Kidney (tissue), 14 donors: Measurements from ENCODE around the gene KAT2B. TPM values are rescaled to one million over a fixed set of nuclear protein-coding genes. Genes with fewer than 3 reads are reported as not detected.

ENCODE experiments used
- DNase-seq, 5 donors: peaks; one replicate each; pipeline ENCODE4 v3.0.0-alpha.2; 2013 to 2020
- FAIRE-seq: peaks from 2 replicates; lab custom pipeline; 2012; peaks lifted over from hg19 to GRCh38; lab: Jason Lieb, UNC
- H3K27ac ChIP-seq, 2 donors: one replicate each; pipeline ENCODE4 v1.7.0; 2013; ENCODE audit warnings: low read depth in 2 of 2, low read length in 2 of 2, inconsistent platforms in 1 of 2
- H3K27me3 ChIP-seq: one replicate; pipeline ENCODE4 v1.7.1; 2013; ENCODE audit warnings: low read length, inconsistent platforms; ENCODE audit not compliant: control insufficient read depth, insufficient read depth
- H3K36me3 ChIP-seq, 3 donors: one replicate each; pipeline versions ENCODE4 v1.7.0 to v1.7.1; 2013; ENCODE audit warnings: low read length in 3 of 3, control low read depth in 1 of 3, inconsistent platforms in 1 of 3; ENCODE audit not compliant: insufficient read depth in 3 of 3, control insufficient read depth in 2 of 3
- H3K4me1 ChIP-seq, 3 donors: one replicate each; pipeline versions ENCODE4 v1.7.0 to v1.7.1; 2013; ENCODE audit warnings: low read length in 3 of 3, inconsistent platforms in 1 of 3, low read depth in 1 of 3; ENCODE audit not compliant: control insufficient read depth in 2 of 3, insufficient read depth in 2 of 3
- H3K4me3 ChIP-seq, 3 donors: one replicate each; pipeline versions ENCODE4 v1.7.0 to v1.8.1; 2013; ENCODE audit warnings: low read length in 3 of 3, control low read depth in 1 of 3, inconsistent platforms in 1 of 3
- H3K9ac ChIP-seq, 3 donors: one replicate each; pipeline versions ENCODE4 v1.7.0 to v1.7.1; 2013; ENCODE audit warnings: low read length in 3 of 3, control low read depth in 1 of 3, inconsistent platforms in 1 of 3
- H3K9me3 ChIP-seq, 3 donors: one replicate each; pipeline versions ENCODE4 v1.7.0 to v1.7.1; 2013; ENCODE audit warnings: low read length in 3 of 3, control low read depth in 1 of 3, inconsistent platforms in 1 of 3; ENCODE audit not compliant: control insufficient read depth in 2 of 3, insufficient read depth in 1 of 3
- intact Hi-C: fragments of 100-400 bp; cut with DNase I; formaldehyde crosslinking; loops from one replicate; pipeline ENCODE4 v1.11.1; 2022
- polyA plus RNA-seq: library from polyadenylated mRNA; stranded (reverse); fragments of 350-450 nt; fragmentation: Illumina TruSeq; extraction: RNeasy Lipid Tissue Mini Kit (QIAGEN cat#74804); gene quantifications from one replicate; pipeline ENCODE4 v1.2.3, GENCODE V29; 2014; ENCODE audit warnings: low read depth, low replicate concordance; ENCODE audit not compliant: insufficient read depth
- total RNA-seq: library from RNA; stranded (reverse); fragmentation: NEBNext Ultra II Directional; extraction: Animal tissue kit (Norgen Biotek cat#: 25700); gene quantifications from one replicate; pipeline ENCODE4 v1.2.1, GENCODE V29; 2021
- TF ChIP-seq, protein P1 (sequence below): IDR thresholded peaks from 3 replicates; pipeline ENCODE4 v1.5.1; 2012; ENCODE audit warnings: mild to moderate bottlenecking, moderate library complexity, borderline replicate concordance; ENCODE audit not compliant: insufficient read depth; ENCODE audit errors: extremely low read depth
- donor health status: control.
- donor health status: control.
- donor health status: control.
- donor health status: control.
- donor health status: control.
- donor health status: DM: yes; HTN: yes; CAD: no.
- donor health status: Normal renal cell carcinoma (clear cell type).

Gene KAT2B
- total and polyA plus RNA-seq, 2 donors from 2014 or later: 9.5 to 30.1 TPM

DNA sequence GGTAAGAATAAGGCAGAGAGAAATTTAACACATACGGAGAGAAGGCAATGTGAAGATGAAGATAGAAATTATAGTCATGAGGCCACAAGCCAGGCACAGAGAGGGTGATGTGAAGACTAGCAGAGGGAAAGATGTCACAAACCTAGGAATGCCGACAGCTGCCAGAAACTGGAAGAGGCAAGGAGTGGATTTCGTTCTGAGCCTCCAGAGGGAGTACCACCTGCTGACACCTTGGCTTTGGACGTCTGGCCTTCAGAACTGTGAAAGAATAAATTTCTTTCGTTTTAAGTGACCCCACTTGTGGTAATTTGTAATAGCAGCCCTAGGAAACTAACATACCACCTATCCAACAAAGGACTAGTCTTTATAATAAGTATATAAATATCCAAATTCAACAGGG, 150.7 kb downstream of the KAT2B start:
- intact Hi-C loops: no loop called here
- no peak overlapping the region for H3K4me3 ChIP-seq
- H3K9me3 ChIP-seq: no peaks in the 10 kb centered on the region
- H3K36me3 ChIP-seq: no peaks in the 10 kb centered on the region
- no peak for FAIRE-seq
- DNase-seq: no peak
- no peaks in the 10 kb centered on the region for H3K27me3 ChIP-seq
- H3K4me1 ChIP-seq: peaks cover 0 to 10% (median 0%) of the 10 kb centered on the region in 3 donors
- TF ChIP-seq, protein P1, sequence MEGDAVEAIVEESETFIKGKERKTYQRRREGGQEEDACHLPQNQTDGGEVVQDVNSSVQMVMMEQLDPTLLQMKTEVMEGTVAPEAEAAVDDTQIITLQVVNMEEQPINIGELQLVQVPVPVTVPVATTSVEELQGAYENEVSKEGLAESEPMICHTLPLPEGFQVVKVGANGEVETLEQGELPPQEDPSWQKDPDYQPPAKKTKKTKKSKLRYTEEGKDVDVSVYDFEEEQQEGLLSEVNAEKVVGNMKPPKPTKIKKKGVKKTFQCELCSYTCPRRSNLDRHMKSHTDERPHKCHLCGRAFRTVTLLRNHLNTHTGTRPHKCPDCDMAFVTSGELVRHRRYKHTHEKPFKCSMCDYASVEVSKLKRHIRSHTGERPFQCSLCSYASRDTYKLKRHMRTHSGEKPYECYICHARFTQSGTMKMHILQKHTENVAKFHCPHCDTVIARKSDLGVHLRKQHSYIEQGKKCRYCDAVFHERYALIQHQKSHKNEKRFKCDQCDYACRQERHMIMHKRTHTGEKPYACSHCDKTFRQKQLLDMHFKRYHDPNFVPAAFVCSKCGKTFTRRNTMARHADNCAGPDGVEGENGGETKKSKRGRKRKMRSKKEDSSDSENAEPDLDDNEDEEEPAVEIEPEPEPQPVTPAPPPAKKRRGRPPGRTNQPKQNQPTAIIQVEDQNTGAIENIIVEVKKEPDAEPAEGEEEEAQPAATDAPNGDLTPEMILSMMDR: no peak
- no peak overlapping the region for H3K27ac ChIP-seq
- H3K9ac ChIP-seq: no peak overlapping the region

DNA sequence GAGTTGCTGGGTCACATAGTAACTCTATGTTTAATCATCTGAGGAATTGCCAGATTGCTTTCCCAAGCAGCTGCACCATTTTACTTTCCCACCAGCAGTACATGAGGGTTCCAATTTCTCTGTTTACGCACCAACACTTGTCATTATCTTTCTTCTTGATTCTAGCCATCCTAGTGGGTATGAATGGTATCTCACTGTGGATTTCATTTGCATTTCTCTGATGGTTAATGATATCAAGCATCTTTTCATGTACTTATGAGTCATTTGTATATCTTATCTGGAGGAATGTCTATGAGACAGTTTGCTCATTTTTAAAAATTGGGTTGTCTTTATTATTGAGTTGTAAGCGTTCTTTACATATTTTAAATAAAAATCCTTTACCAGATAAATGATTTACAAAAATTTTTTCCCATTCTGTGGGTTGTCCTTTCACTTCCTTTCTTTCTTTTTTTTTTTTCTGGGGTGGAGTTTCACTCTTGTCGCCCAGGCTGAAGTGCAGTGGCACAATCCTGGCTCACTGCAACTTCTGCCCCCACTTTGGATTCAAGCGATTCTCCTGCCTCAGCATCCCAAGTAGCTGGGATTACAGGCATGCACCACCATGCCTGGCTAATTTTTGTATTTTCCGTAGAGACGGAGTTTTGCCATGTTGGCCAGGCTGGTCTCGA, 154.7 kb downstream of the KAT2B start:
- no peak overlapping the region for H3K4me3 ChIP-seq
- TF ChIP-seq, protein P1: no peak
- H3K27me3 ChIP-seq: no peaks in the 10 kb centered on the region
- no peaks in the 10 kb centered on the region for H3K9me3 ChIP-seq
- FAIRE-seq (no peak), DNase-seq (no peak)
- no peak overlapping the region for H3K27ac ChIP-seq
- no peak overlapping the region for H3K9ac ChIP-seq
- no peaks in the 10 kb centered on the region for H3K4me1 ChIP-seq
- no peaks in the 10 kb centered on the region for H3K36me3 ChIP-seq
- intact Hi-C loops: no loop called here

DNA sequence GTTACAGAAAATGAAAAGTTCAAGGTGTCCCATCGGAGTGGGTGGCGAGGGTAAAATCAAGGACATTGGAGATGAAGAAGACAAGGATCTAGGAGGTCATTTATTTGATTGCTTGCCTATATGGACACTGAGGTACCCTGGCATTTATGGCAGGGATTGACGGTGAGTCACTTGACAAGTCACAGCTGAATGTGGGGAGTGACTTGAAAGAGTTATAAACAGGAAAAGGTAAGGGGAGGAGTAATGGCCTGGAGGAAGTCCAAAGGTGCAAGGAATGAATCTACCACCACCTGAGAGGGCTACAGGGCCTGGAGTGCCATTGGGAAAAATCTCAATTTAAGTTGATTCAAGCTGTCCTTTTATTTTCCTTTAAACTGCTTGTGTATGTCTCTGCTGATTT, 157.5 kb downstream of the KAT2B start:
- Histone ChIP-seq H3K9me3 (no peaks in the 10 kb centered on the region), H3K4me3 (no peak overlapping the region), H3K27me3 (no peaks in the 10 kb centered on the region), H3K4me1 (no peaks in the 10 kb centered on the region), H3K9ac (no peak overlapping the region), H3K36me3 (no peaks in the 10 kb centered on the region), H3K27ac (no peak overlapping the region)
- DNase-seq: no peak
- intact Hi-C loops: no loop called here
- FAIRE-seq: no peak
- TF ChIP-seq, protein P1: no peak

DNA sequence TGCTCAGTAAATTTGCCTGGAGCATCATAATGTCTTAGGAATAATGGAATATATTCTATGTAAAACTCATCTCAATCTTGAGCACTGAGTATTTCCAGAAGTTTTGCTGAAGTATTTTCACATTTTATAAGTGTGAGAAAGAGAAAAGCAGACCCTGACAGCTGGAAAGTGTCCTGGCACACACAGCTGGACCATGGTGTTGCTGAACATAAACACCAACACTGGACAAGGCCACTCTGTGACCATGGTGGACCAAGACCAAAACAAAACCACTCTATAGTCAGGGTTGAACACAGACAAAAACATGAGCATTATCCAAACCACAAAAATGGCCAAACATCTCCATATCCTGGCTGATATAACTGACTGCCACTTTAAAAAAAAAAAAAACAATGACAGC, 160.9 kb downstream of the KAT2B start:
- Histone ChIP-seq H3K9me3 (no peaks in the 10 kb centered on the region), H3K27me3 (no peaks in the 10 kb centered on the region), H3K9ac (no peak overlapping the region), H3K36me3 (no peaks in the 10 kb centered on the region), H3K4me3 (no peak overlapping the region), H3K27ac (no peak overlapping the region), H3K4me1 (no peaks in the 10 kb centered on the region)
- TF ChIP-seq, protein P1: no peak
- intact Hi-C loops: no loop called here
- DNase-seq (no peak), FAIRE-seq (no peak)
